Right lobe of liver (tissue), 6 donors: ENCODE results near the gene FSTL4. TPM values are rescaled to one million over a fixed set of nuclear protein-coding genes. Genes with fewer than 3 reads are reported as not detected.

Source experiments
- ATAC-seq, 4 donors: fragments of 200-7000 bp; cut with Tn5 transposase; one replicate each; pipeline ENCODE4 v1.9.1; 2020; ENCODE audit warnings: mild to moderate bottlenecking in 4 of 4, moderate library complexity in 4 of 4
- DNase-seq, 3 donors: peaks; one replicate each; pipeline ENCODE4 v3.0.0-alpha.2; 2020
- H3K27ac ChIP-seq, 3 donors: fragments of 200-600 bp; one replicate each; pipeline ENCODE4 v1.8.0; 2022
- H3K27me3 ChIP-seq, 2 donors: fragments of 200-600 bp; one replicate each; pipeline ENCODE4 v1.8.0; 2022
- H3K36me3 ChIP-seq, 4 donors: fragments of 200-600 bp; sonication (generic) in 1 of 4; one replicate each; pipeline versions ENCODE4 v1.5.1 to v1.8.0; 2017 to 2022; ENCODE audit warnings: control low read depth in 1 of 4
- H3K4me1 ChIP-seq, 4 donors: fragments of 200-600 bp; sonication (generic) in 1 of 4; one replicate each; pipeline versions ENCODE4 v1.5.1 to v1.8.0; 2017 to 2022; ENCODE audit warnings: control low read depth in 1 of 4
- H3K4me3 ChIP-seq, 3 donors: fragments of 200-600 bp; one replicate each; pipeline ENCODE4 v1.8.0; 2022
- H3K9me3 ChIP-seq, 4 donors: fragments of 200-600 bp; sonication (generic) in 1 of 4; one replicate each; pipeline versions ENCODE4 v1.5.1 to v1.8.0; 2017 to 2022; ENCODE audit warnings: control low read depth in 1 of 4
- CTCF ChIP-seq, 4 donors: fragments of 200-600 bp in 3 of 4; fragments of 450-650 bp in 1 of 4; IDR thresholded peaks; one replicate each; pipeline versions ENCODE4 v1.5.1 to v1.8.0; 2016 to 2022; ENCODE audit warnings: antibody characterized with exemption in 4 of 4, mild to moderate bottlenecking in 2 of 4
- POLR2A ChIP-seq: fragments of 450-650 bp; IDR thresholded peaks from one replicate; pipeline ENCODE4 v1.6.1; 2017; ENCODE audit warnings: antibody characterized with exemption, mild to moderate bottlenecking
- WGBS: methylation state at CpG from one replicate; pipeline ENCODE4 v1.1.6; 2018; ENCODE audit warnings: low coverage, low lambda C conversion rate; ENCODE audit not compliant: insufficient coverage; ENCODE audit errors: missing lambda C conversion rate; 5-methylcytosine and 5-hydroxymethylcytosine counted together
- intact Hi-C, 2 donors: fragments of 100-400 bp; cut with DNase I; formaldehyde crosslinking; loops; one replicate each; pipeline versions ENCODE4 v1.11.2 to v1.14.1; 2022
- total RNA-seq, 6 experiments: library from RNA; depleted of rRNA in 2 of 6; stranded (reverse); fragments of >200 nt in 2 of 6; fragmentation: NEBNext Ultra II Directional in 3 of 6; extraction: Animal tissue kit (Norgen Biotek cat#: 25700) in 3 of 6; gene quantifications; one replicate each; pipeline versions ENCODE4 v1.1.0 to v1.2.4, GENCODE V29; 2016 to 2023
- donor health status: DM: no; HTN: yes; CAD: no.
- donor health status: DM: no; HTN: no; CAD: no.
- donor health status: DM: no; HTN: no; CAD: no.
- donor health status: DM: no; HTN: yes; CAD: no.
- donor health status: DM: no; HTN: yes; CAD: no.

The FSTL4 gene
- total RNA-seq, 6 experiments from 2014 or later = 0.62 to 1.3 (median 0.80) TPM; not detected in 3

- Histone ChIP-seq H3K27ac (no peak overlapping the region), H3K9me3 (no peaks in the 10 kb centered on the region), H3K27me3 (no peaks in the 10 kb centered on the region), H3K36me3 (no peaks in the 10 kb centered on the region), H3K4me1 (no peaks in the 10 kb centered on the region), H3K4me3 (no peak overlapping the region)
- TF ChIP-seq CTCF (IDR thresholded peaks at IDR 0.05) (no peak), POLR2A (no peak)
- intact Hi-C loops = no loop called here
- DNase-seq = peak in 1 of 3 donors; percentile 3
- 85% methylated on average over 2 of the region's 2 CpGs for WGBS
- ATAC-seq = no peak
Measured at GRCh38 chr5:133257977-133258376, 354.4 kb downstream of the FSTL4 start.

DNA sequence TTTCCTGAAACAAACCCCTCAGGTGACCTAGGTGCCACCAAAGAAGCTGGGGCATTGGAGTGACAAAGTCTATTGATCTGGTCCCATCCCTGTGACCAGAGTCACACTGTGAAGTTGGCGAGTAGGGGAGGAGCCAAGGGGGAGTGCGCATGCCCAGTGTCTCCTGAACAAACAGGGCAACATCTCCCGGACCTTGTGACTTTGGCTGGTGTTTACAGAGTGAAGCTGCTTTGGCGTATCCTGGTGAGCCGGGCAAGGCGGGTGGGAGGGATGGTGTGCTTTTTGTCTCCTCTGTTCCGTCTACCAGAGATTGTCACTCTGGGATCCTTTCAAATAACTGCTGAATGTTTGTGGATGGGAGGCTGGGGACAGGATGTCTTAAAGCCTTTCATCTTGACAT lies 356.1 kb downstream of the FSTL4 start:
- DNase-seq = peak; percentile 75 to 87 (median 82)
- Histone ChIP-seq H3K9me3 (no peaks in the 10 kb centered on the region), H3K36me3 (no peaks in the 10 kb centered on the region), H3K4me3 (no peak overlapping the region), H3K27me3 (no peaks in the 10 kb centered on the region), H3K27ac (no peak overlapping the region), H3K4me1 (no peaks in the 10 kb centered on the region)
- intact Hi-C loops = no loop called here
- TF ChIP-seq POLR2A = no peak
- TF ChIP-seq CTCF (IDR thresholded peaks at IDR 0.05) = no peak
- peak; percentile 78 to 96 (median 92) for ATAC-seq
- 47% methylated on average over 6 of the region's 7 CpGs for WGBS

DNA sequence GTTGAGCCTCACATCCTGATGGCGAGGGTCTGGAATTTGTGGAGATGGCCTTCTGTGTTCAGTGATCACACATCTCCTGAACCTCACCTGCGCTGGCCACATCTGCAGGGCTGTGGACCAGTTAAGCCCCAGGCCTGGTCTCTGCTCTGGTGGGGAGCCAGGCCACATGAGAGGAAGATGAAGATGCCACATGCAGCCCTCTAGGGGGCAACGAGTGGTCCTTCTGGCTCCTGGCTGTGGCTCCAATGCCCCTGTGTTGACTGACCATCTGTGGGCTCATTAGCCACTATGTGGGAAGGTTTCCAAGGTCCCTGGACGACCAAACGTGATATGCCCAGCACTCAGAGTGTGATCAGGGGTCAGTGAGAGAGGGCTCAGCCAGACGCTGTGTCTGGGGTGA lies 357.5 kb downstream of the FSTL4 start:
- no peak for ATAC-seq
- 50% methylated on average over 2 of the region's 6 CpGs for WGBS

DNA sequence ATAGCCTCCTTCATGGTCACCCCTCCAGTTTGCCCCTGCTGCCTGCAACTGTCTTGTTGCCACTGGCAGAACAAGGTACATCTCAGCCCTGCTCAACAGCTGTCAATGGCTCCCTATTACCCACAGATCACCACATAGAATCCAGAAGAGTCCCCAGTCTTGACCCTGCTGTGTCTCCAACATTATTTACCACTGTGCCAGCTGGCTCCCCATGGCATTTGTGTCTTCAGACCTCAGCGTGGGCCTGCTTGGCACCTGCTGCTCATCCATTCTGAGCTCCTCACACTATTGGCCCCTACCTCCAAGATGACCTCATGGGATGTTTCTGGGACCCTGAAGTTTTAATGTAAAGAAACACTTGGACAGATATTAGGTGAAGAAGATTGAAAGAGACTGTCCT lies 358.7 kb downstream of the FSTL4 start:
- TF ChIP-seq POLR2A = no peak
- no peak for TF ChIP-seq CTCF (IDR thresholded peaks at IDR 0.05)
- no peak for ATAC-seq
- DNase-seq = no peak
- Histone ChIP-seq H3K36me3 (no peaks in the 10 kb centered on the region), H3K4me1 (no peaks in the 10 kb centered on the region), H3K4me3 (no peak overlapping the region), H3K9me3 (no peaks in the 10 kb centered on the region), H3K27me3 (no peaks in the 10 kb centered on the region), H3K27ac (no peak overlapping the region)
- intact Hi-C loops = no loop called here
- 89% methylated on average over 1 of the region's 1 CpG for WGBS

More for the DNA sequence above, 357.5 kb downstream of the FSTL4 start:
- no peaks in the 10 kb centered on the region for H3K36me3 ChIP-seq
- no peaks in the 10 kb centered on the region for H3K9me3 ChIP-seq
- peak in 1 of 3 donors; percentile 20 for DNase-seq
- TF ChIP-seq POLR2A (no peak), CTCF (IDR thresholded peaks at IDR 0.05) (no peak)
- no peaks in the 10 kb centered on the region for H3K4me1 ChIP-seq
- intact Hi-C loops = no loop called here
- H3K4me3 ChIP-seq = no peak overlapping the region
- H3K27ac ChIP-seq = no peak overlapping the region
- H3K27me3 ChIP-seq = no peaks in the 10 kb centered on the region

GRCh38 chr5:133253070-133253469 lies 359.3 kb downstream of the FSTL4 start:
- Histone ChIP-seq H3K4me1 (no peaks in the 10 kb centered on the region), H3K27ac (no peak overlapping the region), H3K36me3 (no peaks in the 10 kb centered on the region), H3K4me3 (no peak overlapping the region), H3K27me3 (no peaks in the 10 kb centered on the region), H3K9me3 (no peaks in the 10 kb centered on the region)
- 84% methylated on average over 5 of the region's 6 CpGs for WGBS
- peak in 1 of 3 donors; percentile 6 for DNase-seq
- TF ChIP-seq CTCF (IDR thresholded peaks at IDR 0.05) (no peak), POLR2A (no peak)
- ATAC-seq = no peak
- intact Hi-C loops = no loop called here
